ENCODE data around the gene PYCR2.

DNA sequence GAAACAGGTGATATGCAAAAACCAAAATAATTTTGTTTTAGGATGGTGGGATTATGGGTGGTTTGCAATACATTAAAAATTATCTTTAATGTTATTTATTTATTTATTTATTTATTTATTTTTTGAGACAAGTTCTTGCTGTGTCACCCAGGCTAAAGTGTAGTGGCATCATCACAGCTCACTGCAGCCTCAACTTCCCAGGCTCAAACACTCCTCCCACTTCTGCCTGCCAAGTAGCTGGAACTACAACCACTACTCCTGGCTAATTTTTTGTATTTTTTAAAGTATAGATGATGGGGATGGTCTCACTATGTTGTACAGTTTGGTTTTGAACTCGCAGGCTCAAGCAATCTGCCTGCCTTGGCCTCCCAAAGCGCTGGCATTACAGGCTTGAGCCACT, 6.5 kb upstream of the PYCR2 start:
- TF ChIP-seq POLR2A (IDR thresholded peaks at IDR 0.05) (no peak), CTCF (IDR thresholded peaks at IDR 0.05) (no peak)
